GM23338 (cell line): ENCODE measurements around the gene RAB40C. TPM values are rescaled to one million over a fixed set of nuclear protein-coding genes. Genes with fewer than 3 reads are reported as not detected.

ENCODE experiments used
- ATAC-seq: fragments of 200-7000 bp; cut with Tn5 transposase; 3 replicates; pipeline ENCODE4 v1.9.1; 2020
- DNase-seq: peaks from one replicate; pipeline ENCODE4 v3.0.0-alpha.2; 2015; ENCODE audit warnings: low spot score
- H2AFZ ChIP-seq: fragments of 200-600 bp; sonication (generic); 2 replicates; pipeline ENCODE4 v1.8.0; 2016; ENCODE audit warnings: antibody characterized with exemption, mild to moderate bottlenecking, moderate library complexity
- H3F3A ChIP-seq: fragments of 200-600 bp; sonication (generic); replicated peaks from 2 replicates; pipeline ENCODE4 v1.8.0; 2017; ENCODE audit warnings: antibody characterized with exemption, mixed run types, low read depth
- H3K27ac ChIP-seq: fragments of 200-600 bp; sonication (generic); 2 replicates; pipeline ENCODE4 v1.6.1; 2016; ENCODE audit warnings: low read depth
- H3K27me3 ChIP-seq: fragments of 200-600 bp; sonication (generic); 2 replicates; pipeline ENCODE4 v1.8.0; 2016; ENCODE audit warnings: mild to moderate bottlenecking, mixed run types, moderate library complexity; ENCODE audit not compliant: insufficient read depth
- H3K36me3 ChIP-seq: fragments of 200-600 bp; sonication (generic); 2 replicates; pipeline ENCODE4 v1.8.0; 2016; ENCODE audit warnings: mild to moderate bottlenecking; ENCODE audit not compliant: insufficient read depth
- H3K4me1 ChIP-seq: fragments of 200-600 bp; sonication (generic); 2 replicates; pipeline ENCODE4 v1.8.0; 2016; ENCODE audit warnings: mild to moderate bottlenecking, moderate library complexity; ENCODE audit not compliant: insufficient read depth
- H3K4me2 ChIP-seq: fragments of 200-600 bp; sonication (generic); 2 replicates; pipeline ENCODE4 v1.7.1; 2017; ENCODE audit warnings: mixed run types
- H3K4me3 ChIP-seq: fragments of 200-600 bp; sonication (generic); 2 replicates; pipeline ENCODE4 v1.6.1; 2016; ENCODE audit warnings: mixed run types
- H3K79me2 ChIP-seq: fragments of 200-600 bp; sonication (generic); replicated peaks from 2 replicates; pipeline ENCODE4 v1.8.0; 2017; ENCODE audit warnings: mild to moderate bottlenecking; ENCODE audit not compliant: insufficient read depth
- H3K9me2 ChIP-seq: fragments of 200-600 bp; sonication (generic); 2 replicates; pipeline ENCODE4 v1.8.0; 2017; ENCODE audit not compliant: insufficient read depth
- H4K20me1 ChIP-seq: fragments of 200-600 bp; sonication (generic); replicated peaks from 2 replicates; pipeline ENCODE4 v1.8.0; 2017; ENCODE audit warnings: mild to moderate bottlenecking; ENCODE audit not compliant: insufficient read depth
- H3K27ac Mint-ChIP-seq: 2 replicates; pipeline ENCODE4 v1.8.0; 2020; ENCODE audit warnings: inconsistent platforms, mild to moderate bottlenecking, moderate library complexity, mixed read lengths
- H3K27me3 Mint-ChIP-seq: 3 replicates; pipeline ENCODE4 v1.8.0; 2022; ENCODE audit warnings: low read depth, mild to moderate bottlenecking, moderate library complexity, mixed read lengths, inconsistent platforms; ENCODE audit not compliant: insufficient read depth, poor library complexity
- H3K36me3 Mint-ChIP-seq: 3 replicates; pipeline ENCODE4 v1.8.0; 2021; ENCODE audit warnings: low read depth, mild to moderate bottlenecking, inconsistent platforms, moderate library complexity, mixed read lengths
- H3K4me1 Mint-ChIP-seq: 3 replicates; pipeline ENCODE4 v1.8.0; 2020; ENCODE audit warnings: mild to moderate bottlenecking, inconsistent platforms, mixed read lengths
- H3K4me3 Mint-ChIP-seq: 3 replicates; pipeline ENCODE4 v1.8.0; 2021; ENCODE audit warnings: moderate library complexity, mild to moderate bottlenecking, inconsistent platforms, mixed read lengths
- H3K9me3 Mint-ChIP-seq: 3 replicates; pipeline ENCODE4 v1.8.0; 2020; ENCODE audit warnings: moderate library complexity, mild to moderate bottlenecking, inconsistent platforms, mixed read lengths
- CREB1 ChIP-seq: fragments of 250-450 bp; sonication (Bioruptor Pico); IDR thresholded peaks from 2 replicates; pipeline ENCODE4 v1.5.0; 2020; ENCODE audit warnings: low read depth, mild to moderate bottlenecking, moderate library complexity
- EZH2 ChIP-seq: fragments of 200-600 bp; sonication (generic); IDR thresholded peaks from one replicate; pipeline ENCODE4 v1.8.0; 2017; ENCODE audit warnings: antibody characterized with exemption, mild to moderate bottlenecking, low read depth; ENCODE audit not compliant: unreplicated experiment
- JUNB ChIP-seq: IDR thresholded peaks from one replicate; pipeline ENCODE4 v1.6.1; 2016; ENCODE audit warnings: antibody characterized with exemption; ENCODE audit not compliant: unreplicated experiment
- POLR2AphosphoS5 ChIP-seq: IDR thresholded peaks from 2 replicates; pipeline ENCODE4 v1.6.1; 2016; ENCODE audit warnings: antibody characterized with exemption, low read depth
- STAT1 ChIP-seq: IDR thresholded peaks from one replicate; pipeline ENCODE4 v1.6.1; 2016; ENCODE audit warnings: antibody characterized with exemption; ENCODE audit not compliant: unreplicated experiment
- ZNF114 ChIP-seq: fragments of 250-450 bp; sonication (Bioruptor Pico); IDR thresholded peaks from 2 replicates; pipeline ENCODE4 v1.5.0; 2020; ENCODE audit warnings: mild to moderate bottlenecking, moderate library complexity
- polyA plus RNA-seq: library from polyadenylated mRNA; unstranded; fragments of >200 nt; fragmentation: Nextera tagmentation; extraction: Ambion mirVana; gene quantifications from 2 replicates; pipeline ENCODE4 v1.2.1, GENCODE V29; 2016
- total RNA-seq: library from RNA; depleted of rRNA; stranded (reverse); fragments of >200 nt; shearing (Covaris generic); gene quantifications from 2 replicates; pipeline ENCODE4 v1.2.3, GENCODE V29; 2014
- TF ChIP-seq, protein P1 (sequence below): fragments of 250-450 bp; sonication (Bioruptor Pico); IDR thresholded peaks from 2 replicates; pipeline ENCODE4 v1.5.0; 2020; ENCODE audit warnings: mild to moderate bottlenecking, moderate library complexity
- TF ChIP-seq, protein P2 (sequence below): IDR thresholded peaks from one replicate; pipeline ENCODE4 v1.6.1; 2018; ENCODE audit warnings: antibody characterized with exemption; ENCODE audit not compliant: unreplicated experiment
- TF ChIP-seq, protein P3 (sequence below): IDR thresholded peaks from 2 replicates; pipeline ENCODE4 v1.6.1; 2016; ENCODE audit warnings: antibody characterized with exemption
- TF ChIP-seq, protein P4 (sequence below), 2 experiments: fragments of 200-600 bp in 1 of 2; sonication (generic) in 1 of 2; conservative IDR thresholded peaks; 2 replicates each; pipeline versions ENCODE4 v1.5.1 to v1.6.1; 2016 to 2017; ENCODE audit warnings: antibody characterized with exemption in 2 of 2, low read depth in 2 of 2, mild to moderate bottlenecking in 2 of 2, moderate library complexity in 1 of 2

RAB40C gene
- total and polyA plus RNA-seq, 2 experiments from 2014 or later = 11.2 to 24.6 TPM

DNA sequence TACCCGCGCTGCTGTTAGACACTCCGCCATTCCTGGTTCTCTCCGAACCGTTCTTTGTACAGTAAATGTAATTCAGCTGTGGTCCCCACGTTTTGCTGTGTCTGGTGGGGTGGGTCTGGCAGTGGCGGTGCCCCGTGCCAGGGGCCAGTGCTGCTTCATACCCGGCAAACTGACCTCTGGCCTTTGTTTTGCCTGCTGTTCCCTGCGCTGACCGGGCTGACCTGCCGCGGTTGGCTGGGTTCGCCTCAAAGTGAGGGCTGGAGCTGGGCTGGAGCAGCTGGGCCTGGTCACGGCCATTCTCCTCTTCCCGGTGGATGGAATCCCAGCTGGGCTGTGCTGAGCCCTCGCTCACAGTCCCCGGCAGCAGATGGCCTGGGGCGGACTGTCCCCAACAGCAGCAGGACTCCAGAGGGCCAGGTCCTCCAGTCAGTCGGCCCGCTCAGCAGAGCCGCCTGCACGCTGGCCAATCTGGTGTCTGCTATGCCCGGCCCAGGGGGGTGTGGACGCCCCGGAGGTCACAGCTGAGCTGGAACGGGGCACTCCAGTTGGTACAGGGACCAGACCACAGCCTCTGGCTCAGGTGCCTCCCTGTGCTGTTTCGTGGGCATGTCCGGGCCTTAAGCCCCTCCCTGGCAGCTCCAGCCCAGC is 39.4 kb downstream of the RAB40C start:
- Histone ChIP-seq H4K20me1 (0 out of 2 replicates have a peak, but pooled peaks cover 4% of the 10 kb centered on the region), H3F3A (0 out of 2 replicates have a peak, but pooled peaks cover 1% of the 10 kb centered on the region), H3K36me3 (no peaks in the 10 kb centered on the region), H3K4me2 (peak overlapping the region; percentile 74; the same call in 1 of the 2 replicates), H3K4me3 (no peak overlapping the region), H3K4me1 (peaks cover 13% of the 10 kb centered on the region), H2AFZ (no peak overlapping the region), H3K9me2 (no peaks in the 10 kb centered on the region), H3K27me3 (no peaks in the 10 kb centered on the region), H3K79me2 (no peaks in the 10 kb centered on the region), H3K27ac (no peak overlapping the region)
- Mint-ChIP-seq H3K27ac (peak overlapping the region; percentile 77), H3K4me3 (no peak overlapping the region), H3K4me1 (peaks cover 17% of the 10 kb centered on the region), H3K9me3 (no peaks in the 10 kb centered on the region), H3K27me3 (peaks cover 16% of the 10 kb centered on the region), H3K36me3 (no peaks in the 10 kb centered on the region; the same call in 2 of the 3 replicates)
- TF ChIP-seq EZH2 = no peak
- no peak for TF ChIP-seq POLR2AphosphoS5
- TF ChIP-seq ZNF114 (CRISPR knock-in tag) = no peak
- TF ChIP-seq, protein P1, sequence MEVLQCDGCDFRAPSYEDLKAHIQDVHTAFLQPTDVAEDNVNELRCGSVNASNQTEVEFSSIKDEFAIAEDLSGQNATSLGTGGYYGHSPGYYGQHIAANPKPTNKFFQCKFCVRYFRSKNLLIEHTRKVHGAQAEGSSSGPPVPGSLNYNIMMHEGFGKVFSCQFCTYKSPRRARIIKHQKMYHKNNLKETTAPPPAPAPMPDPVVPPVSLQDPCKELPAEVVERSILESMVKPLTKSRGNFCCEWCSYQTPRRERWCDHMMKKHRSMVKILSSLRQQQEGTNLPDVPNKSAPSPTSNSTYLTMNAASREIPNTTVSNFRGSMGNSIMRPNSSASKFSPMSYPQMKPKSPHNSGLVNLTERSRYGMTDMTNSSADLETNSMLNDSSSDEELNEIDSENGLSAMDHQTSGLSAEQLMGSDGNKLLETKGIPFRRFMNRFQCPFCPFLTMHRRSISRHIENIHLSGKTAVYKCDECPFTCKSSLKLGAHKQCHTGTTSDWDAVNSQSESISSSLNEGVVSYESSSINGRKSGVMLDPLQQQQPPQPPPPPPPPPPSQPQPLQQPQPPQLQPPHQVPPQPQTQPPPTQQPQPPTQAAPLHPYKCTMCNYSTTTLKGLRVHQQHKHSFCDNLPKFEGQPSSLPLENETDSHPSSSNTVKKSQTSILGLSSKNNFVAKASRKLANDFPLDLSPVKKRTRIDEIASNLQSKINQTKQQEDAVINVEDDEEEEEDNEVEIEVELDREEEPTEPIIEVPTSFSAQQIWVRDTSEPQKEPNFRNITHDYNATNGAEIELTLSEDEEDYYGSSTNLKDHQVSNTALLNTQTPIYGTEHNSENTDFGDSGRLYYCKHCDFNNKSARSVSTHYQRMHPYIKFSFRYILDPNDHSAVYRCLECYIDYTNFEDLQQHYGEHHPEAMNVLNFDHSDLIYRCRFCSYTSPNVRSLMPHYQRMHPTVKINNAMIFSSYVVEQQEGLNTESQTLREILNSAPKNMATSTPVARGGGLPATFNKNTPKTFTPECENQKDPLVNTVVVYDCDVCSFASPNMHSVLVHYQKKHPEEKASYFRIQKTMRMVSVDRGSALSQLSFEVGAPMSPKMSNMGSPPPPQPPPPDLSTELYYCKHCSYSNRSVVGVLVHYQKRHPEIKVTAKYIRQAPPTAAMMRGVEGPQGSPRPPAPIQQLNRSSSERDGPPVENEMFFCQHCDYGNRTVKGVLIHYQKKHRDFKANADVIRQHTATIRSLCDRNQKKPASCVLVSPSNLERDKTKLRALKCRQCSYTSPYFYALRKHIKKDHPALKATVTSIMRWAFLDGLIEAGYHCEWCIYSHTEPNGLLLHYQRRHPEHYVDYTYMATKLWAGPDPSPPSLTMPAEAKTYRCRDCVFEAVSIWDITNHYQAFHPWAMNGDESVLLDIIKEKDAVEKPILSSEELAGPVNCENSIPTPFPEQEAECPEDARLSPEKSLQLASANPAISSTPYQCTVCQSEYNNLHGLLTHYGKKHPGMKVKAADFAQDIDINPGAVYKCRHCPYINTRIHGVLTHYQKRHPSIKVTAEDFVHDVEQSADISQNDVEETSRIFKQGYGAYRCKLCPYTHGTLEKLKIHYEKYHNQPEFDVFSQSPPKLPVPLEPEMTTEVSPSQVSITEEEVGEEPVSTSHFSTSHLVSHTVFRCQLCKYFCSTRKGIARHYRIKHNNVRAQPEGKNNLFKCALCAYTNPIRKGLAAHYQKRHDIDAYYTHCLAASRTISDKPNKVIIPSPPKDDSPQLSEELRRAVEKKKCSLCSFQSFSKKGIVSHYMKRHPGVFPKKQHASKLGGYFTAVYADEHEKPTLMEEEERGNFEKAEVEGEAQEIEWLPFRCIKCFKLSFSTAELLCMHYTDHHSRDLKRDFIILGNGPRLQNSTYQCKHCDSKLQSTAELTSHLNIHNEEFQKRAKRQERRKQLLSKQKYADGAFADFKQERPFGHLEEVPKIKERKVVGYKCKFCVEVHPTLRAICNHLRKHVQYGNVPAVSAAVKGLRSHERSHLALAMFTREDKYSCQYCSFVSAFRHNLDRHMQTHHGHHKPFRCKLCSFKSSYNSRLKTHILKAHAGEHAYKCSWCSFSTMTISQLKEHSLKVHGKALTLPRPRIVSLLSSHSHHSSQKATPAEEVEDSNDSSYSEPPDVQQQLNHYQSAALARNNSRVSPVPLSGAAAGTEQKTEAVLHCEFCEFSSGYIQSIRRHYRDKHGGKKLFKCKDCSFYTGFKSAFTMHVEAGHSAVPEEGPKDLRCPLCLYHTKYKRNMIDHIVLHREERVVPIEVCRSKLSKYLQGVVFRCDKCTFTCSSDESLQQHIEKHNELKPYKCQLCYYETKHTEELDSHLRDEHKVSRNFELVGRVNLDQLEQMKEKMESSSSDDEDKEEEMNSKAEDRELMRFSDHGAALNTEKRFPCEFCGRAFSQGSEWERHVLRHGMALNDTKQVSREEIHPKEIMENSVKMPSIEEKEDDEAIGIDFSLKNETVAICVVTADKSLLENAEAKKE = no peak
- TF ChIP-seq, protein P2, sequence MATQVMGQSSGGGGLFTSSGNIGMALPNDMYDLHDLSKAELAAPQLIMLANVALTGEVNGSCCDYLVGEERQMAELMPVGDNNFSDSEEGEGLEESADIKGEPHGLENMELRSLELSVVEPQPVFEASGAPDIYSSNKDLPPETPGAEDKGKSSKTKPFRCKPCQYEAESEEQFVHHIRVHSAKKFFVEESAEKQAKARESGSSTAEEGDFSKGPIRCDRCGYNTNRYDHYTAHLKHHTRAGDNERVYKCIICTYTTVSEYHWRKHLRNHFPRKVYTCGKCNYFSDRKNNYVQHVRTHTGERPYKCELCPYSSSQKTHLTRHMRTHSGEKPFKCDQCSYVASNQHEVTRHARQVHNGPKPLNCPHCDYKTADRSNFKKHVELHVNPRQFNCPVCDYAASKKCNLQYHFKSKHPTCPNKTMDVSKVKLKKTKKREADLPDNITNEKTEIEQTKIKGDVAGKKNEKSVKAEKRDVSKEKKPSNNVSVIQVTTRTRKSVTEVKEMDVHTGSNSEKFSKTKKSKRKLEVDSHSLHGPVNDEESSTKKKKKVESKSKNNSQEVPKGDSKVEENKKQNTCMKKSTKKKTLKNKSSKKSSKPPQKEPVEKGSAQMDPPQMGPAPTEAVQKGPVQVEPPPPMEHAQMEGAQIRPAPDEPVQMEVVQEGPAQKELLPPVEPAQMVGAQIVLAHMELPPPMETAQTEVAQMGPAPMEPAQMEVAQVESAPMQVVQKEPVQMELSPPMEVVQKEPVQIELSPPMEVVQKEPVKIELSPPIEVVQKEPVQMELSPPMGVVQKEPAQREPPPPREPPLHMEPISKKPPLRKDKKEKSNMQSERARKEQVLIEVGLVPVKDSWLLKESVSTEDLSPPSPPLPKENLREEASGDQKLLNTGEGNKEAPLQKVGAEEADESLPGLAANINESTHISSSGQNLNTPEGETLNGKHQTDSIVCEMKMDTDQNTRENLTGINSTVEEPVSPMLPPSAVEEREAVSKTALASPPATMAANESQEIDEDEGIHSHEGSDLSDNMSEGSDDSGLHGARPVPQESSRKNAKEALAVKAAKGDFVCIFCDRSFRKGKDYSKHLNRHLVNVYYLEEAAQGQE = no peak
- no peak for TF ChIP-seq STAT1
- TF ChIP-seq, protein P3, sequence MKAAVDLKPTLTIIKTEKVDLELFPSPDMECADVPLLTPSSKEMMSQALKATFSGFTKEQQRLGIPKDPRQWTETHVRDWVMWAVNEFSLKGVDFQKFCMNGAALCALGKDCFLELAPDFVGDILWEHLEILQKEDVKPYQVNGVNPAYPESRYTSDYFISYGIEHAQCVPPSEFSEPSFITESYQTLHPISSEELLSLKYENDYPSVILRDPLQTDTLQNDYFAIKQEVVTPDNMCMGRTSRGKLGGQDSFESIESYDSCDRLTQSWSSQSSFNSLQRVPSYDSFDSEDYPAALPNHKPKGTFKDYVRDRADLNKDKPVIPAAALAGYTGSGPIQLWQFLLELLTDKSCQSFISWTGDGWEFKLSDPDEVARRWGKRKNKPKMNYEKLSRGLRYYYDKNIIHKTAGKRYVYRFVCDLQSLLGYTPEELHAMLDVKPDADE = no peak
- TF ChIP-seq CREB1 = no peak
- TF ChIP-seq, protein P4, sequence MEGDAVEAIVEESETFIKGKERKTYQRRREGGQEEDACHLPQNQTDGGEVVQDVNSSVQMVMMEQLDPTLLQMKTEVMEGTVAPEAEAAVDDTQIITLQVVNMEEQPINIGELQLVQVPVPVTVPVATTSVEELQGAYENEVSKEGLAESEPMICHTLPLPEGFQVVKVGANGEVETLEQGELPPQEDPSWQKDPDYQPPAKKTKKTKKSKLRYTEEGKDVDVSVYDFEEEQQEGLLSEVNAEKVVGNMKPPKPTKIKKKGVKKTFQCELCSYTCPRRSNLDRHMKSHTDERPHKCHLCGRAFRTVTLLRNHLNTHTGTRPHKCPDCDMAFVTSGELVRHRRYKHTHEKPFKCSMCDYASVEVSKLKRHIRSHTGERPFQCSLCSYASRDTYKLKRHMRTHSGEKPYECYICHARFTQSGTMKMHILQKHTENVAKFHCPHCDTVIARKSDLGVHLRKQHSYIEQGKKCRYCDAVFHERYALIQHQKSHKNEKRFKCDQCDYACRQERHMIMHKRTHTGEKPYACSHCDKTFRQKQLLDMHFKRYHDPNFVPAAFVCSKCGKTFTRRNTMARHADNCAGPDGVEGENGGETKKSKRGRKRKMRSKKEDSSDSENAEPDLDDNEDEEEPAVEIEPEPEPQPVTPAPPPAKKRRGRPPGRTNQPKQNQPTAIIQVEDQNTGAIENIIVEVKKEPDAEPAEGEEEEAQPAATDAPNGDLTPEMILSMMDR (conservative IDR thresholded peaks at IDR 0.05; ENCODE audit: low read depth in 2 of 2) = no peak
- TF ChIP-seq JUNB = no peak
- DNase-seq (no peak), ATAC-seq (no peak)
